ENCODE results near the gene PACS1. TPM values are rescaled to one million over a fixed set of nuclear protein-coding genes. Genes with fewer than 3 reads are reported as not detected.
A peak's percentile ranks its signal among the peaks of the same experiment; 100 is the strongest.

The PACS1 gene
- total RNA-seq, 2 experiments from 2014 or later: 179 to 183 TPM

DNA sequence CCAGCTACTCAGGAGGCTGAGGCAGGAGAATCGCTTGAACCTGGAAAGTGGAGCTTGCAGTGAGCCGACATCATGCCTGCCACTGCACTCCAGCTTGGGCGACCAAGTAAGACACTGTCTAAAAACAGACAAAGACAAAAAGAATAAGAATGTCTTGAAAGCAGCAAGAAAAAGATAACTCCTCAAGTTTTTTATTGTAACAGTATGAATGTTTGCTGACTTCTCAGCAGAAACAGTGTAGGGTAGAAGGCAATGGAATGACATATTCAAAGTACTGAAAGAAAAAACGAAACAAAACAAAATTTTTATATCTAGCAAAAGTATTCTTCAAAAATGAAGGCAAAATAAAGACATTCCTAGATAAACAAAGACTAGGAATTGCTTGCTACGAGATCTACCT, 76.9 kb downstream of the PACS1 start:
- Mint-ChIP-seq H3K36me3 (ENCODE audit: low read depth) (peaks cover 51% of the 10 kb centered on the region), H3K4me3 (no peak overlapping the region), H3K27ac (no peak overlapping the region), H3K9me3 (no peaks in the 10 kb centered on the region), H3K27me3 (no peaks in the 10 kb centered on the region), H3K4me1 (ENCODE audit: low read depth) (peaks cover 68% of the 10 kb centered on the region)
- intact Hi-C loops (cut with DNase I, micrococcal nuclease): no loop called here
- H3K27me3 ChIP-seq (ENCODE audit: control insufficient read depth in 1 of 2, insufficient read depth in 2 of 2, low read length in 2 of 2): no peaks in the 10 kb centered on the region
- TF ChIP-seq, protein P1, sequence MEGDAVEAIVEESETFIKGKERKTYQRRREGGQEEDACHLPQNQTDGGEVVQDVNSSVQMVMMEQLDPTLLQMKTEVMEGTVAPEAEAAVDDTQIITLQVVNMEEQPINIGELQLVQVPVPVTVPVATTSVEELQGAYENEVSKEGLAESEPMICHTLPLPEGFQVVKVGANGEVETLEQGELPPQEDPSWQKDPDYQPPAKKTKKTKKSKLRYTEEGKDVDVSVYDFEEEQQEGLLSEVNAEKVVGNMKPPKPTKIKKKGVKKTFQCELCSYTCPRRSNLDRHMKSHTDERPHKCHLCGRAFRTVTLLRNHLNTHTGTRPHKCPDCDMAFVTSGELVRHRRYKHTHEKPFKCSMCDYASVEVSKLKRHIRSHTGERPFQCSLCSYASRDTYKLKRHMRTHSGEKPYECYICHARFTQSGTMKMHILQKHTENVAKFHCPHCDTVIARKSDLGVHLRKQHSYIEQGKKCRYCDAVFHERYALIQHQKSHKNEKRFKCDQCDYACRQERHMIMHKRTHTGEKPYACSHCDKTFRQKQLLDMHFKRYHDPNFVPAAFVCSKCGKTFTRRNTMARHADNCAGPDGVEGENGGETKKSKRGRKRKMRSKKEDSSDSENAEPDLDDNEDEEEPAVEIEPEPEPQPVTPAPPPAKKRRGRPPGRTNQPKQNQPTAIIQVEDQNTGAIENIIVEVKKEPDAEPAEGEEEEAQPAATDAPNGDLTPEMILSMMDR (IDR thresholded peaks at IDR 0.05): no peak
- peaks cover 13% of the 10 kb centered on the region for H3K4me1 ChIP-seq (ENCODE audit: insufficient read depth, low read length)
- H3K4me3 ChIP-seq (ENCODE audit: low read length): no peak overlapping the region
- ATAC-seq (ENCODE audit: poor library complexity) (no peak), DNase-seq (no peak)
- H3K9me3 ChIP-seq (ENCODE audit: control insufficient read depth in 1 of 2, insufficient read depth in 1 of 2, low read length in 2 of 2): no peaks in the 10 kb centered on the region
- no peak overlapping the region for H3K27ac ChIP-seq (ENCODE audit: low read depth in 1 of 2, low read length in 2 of 2)
- H3K36me3 ChIP-seq (ENCODE audit: insufficient read depth, low read length): no peaks in the 10 kb centered on the region
- ChIA-PET POLR2A (no interaction called here), CTCF (no interaction called here)

DNA sequence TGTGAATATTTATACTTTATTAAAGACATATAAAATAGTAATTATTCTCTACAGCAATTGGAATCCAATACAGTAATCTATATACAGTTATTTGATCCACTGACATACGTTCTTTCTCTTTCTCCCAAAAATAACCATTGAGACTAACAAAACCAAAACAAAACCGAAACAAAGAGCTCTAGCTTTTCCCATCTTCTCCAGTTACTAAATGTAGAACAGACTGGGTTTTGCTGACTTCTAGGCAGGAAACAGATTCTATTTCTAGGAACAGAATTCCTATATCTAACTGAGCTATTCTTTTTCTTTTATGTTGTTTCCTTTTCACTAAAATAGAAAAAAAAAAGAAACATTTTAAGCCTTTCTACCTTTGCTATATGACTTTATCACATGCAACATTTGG, 80.1 kb downstream of the PACS1 start:
- ChIA-PET CTCF (no interaction called here), POLR2A (interaction anchor here (1.1 to 1.6 kb wide), 2 partner anchors 35 to 317 kb away, joined by 3 read pairs; partner anchors contain the start of gene PELI3)
- Mint-ChIP-seq H3K4me1 (ENCODE audit: low read depth) (peaks cover 52% of the 10 kb centered on the region), H3K36me3 (ENCODE audit: low read depth) (peaks cover 46% of the 10 kb centered on the region), H3K27me3 (no peaks in the 10 kb centered on the region), H3K4me3 (no peak overlapping the region), H3K27ac (peak overlapping the region; percentile 38), H3K9me3 (no peaks in the 10 kb centered on the region)
- TF ChIP-seq, protein P1 (IDR thresholded peaks at IDR 0.05): no peak
- ATAC-seq (ENCODE audit: poor library complexity) (no peak), DNase-seq (no peak)
- Histone ChIP-seq H3K27ac (ENCODE audit: low read depth in 1 of 2, low read length in 2 of 2) (no peak overlapping the region), H3K9me3 (ENCODE audit: control insufficient read depth in 1 of 2, insufficient read depth in 1 of 2, low read length in 2 of 2) (no peaks in the 10 kb centered on the region), H3K4me3 (ENCODE audit: low read length) (no peak overlapping the region), H3K4me1 (ENCODE audit: insufficient read depth, low read length) (peaks cover 4% of the 10 kb centered on the region), H3K36me3 (ENCODE audit: insufficient read depth, low read length) (peaks cover 5% of the 10 kb centered on the region), H3K27me3 (ENCODE audit: control insufficient read depth in 1 of 2, insufficient read depth in 2 of 2, low read length in 2 of 2) (no peaks in the 10 kb centered on the region)
- intact Hi-C loops (cut with DNase I, micrococcal nuclease): no loop called here

DNA sequence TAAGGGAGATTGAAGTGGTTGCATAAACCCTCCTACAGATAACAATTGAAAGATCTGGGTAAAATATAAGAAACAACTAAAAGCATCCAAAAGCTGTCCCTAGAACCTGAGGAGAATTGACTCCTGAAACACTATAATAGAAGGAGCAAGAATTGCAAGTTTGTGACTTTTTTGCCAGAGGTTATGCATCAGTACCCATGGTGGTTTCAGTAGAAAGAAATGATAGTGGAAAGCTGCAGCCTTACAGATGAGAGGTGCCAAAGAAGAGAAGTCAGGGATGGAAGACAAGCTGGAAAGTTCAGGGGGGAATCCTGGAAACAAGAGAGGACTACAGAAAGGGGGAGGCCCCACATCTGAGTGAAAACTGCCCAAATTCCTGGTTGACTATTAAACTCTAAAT, 80.7 kb downstream of the PACS1 start:
- no peaks in the 10 kb centered on the region for H3K27me3 Mint-ChIP-seq
- Histone ChIP-seq H3K36me3 (ENCODE audit: insufficient read depth, low read length) (peaks cover 5% of the 10 kb centered on the region), H3K4me3 (ENCODE audit: low read length) (no peak overlapping the region), H3K9me3 (ENCODE audit: control insufficient read depth in 1 of 2, insufficient read depth in 1 of 2, low read length in 2 of 2) (no peaks in the 10 kb centered on the region), H3K27me3 (ENCODE audit: control insufficient read depth in 1 of 2, insufficient read depth in 2 of 2, low read length in 2 of 2) (no peaks in the 10 kb centered on the region), H3K4me1 (ENCODE audit: insufficient read depth, low read length) (no peaks in the 10 kb centered on the region), H3K27ac (ENCODE audit: low read depth in 1 of 2, low read length in 2 of 2) (no peak overlapping the region)
- DNase-seq (no peak), ATAC-seq (ENCODE audit: poor library complexity) (no peak)
- TF ChIP-seq, protein P1 (IDR thresholded peaks at IDR 0.05): no peak
- H3K9me3 Mint-ChIP-seq: no peaks in the 10 kb centered on the region
- peaks cover 40% of the 10 kb centered on the region for H3K36me3 Mint-ChIP-seq (ENCODE audit: low read depth)
- H3K4me3 Mint-ChIP-seq: no peak overlapping the region
- peaks cover 52% of the 10 kb centered on the region for H3K4me1 Mint-ChIP-seq (ENCODE audit: low read depth)
- ChIA-PET POLR2A (interaction anchor here (1.1 to 1.6 kb wide), 2 partner anchors 35 to 316 kb away, joined by 3 read pairs; partner anchors contain the start of gene PELI3), CTCF (no interaction called here)
- intact Hi-C loops (cut with DNase I, micrococcal nuclease): no loop called here
- peak overlapping the region; percentile 19 for H3K27ac Mint-ChIP-seq

Data from CD4-positive, alpha-beta T cell (primary cell).